ENCODE results near the gene DNAJC21. TPM values are rescaled to one million over a fixed set of nuclear protein-coding genes. Genes with fewer than 3 reads are reported as not detected.

DNAJC21 gene
- total and polyA plus RNA-seq, 10 of the 15 experiments (the other 5 are each of a cell fraction or from before 2014, with no cell fraction given) = 9.2 to 53.5 (median 23.7) TPM

GRCh38 chr5:34929720-34930461 lies 532 bp downstream of the DNAJC21 start (continued):
- TF ChIP-seq E2F8 (IDR thresholded peaks at IDR 0.05; ENCODE audit: low read depth, partially characterized antibody) (no peak), ZBTB40 (IDR thresholded peaks at IDR 0.05; ENCODE audit: borderline replicate concordance) (no peak), ZNF207 (IDR thresholded peaks at IDR 0.05; ENCODE audit: borderline replicate concordance) (peak; percentile 74; the same call in 1 of the 2 replicates), FOS (IDR thresholded peaks at IDR 0.05; ENCODE audit: borderline replicate concordance, extremely low read depth, insufficient read length) (no peak), YY1 (IDR thresholded peaks at IDR 0.05; ENCODE audit: low read depth, low read length) (peak; percentile 79; the same call in 1 of the 2 replicates), TCF3 (IDR thresholded peaks at IDR 0.05; ENCODE audit: borderline replicate concordance, insufficient read depth, low read depth, low read length) (no peak), PRDM15 (CRISPR knock-in tag; IDR thresholded peaks at IDR 0.05) (no peak), ZNF274 (IDR thresholded peaks at IDR 0.05; ENCODE audit: insufficient read depth, insufficient read length) (no peak), MTA3 (IDR thresholded peaks at IDR 0.05; ENCODE audit: borderline replicate concordance, low read length) (no peak), CUX1 (IDR thresholded peaks at IDR 0.05; ENCODE audit: insufficient replicate concordance, low read depth, low read length) (no peak), MTA2 (IDR thresholded peaks at IDR 0.05; ENCODE audit: low read depth) (no peak), IRF4 (IDR thresholded peaks at IDR 0.05; ENCODE audit: low read depth, low read length) (no peak)
